Ovary (tissue), 3 donors: ENCODE results near the gene MAFG.

ENCODE experiments used
- CTCF ChIP-seq, 3 donors: fragments of 450-650 bp in 2 of 3; fragments of 200-600 bp in 1 of 3; IDR thresholded peaks; one replicate each; pipeline versions ENCODE4 v1.5.1 to v1.8.0; 2016 to 2022; ENCODE audit warnings: antibody characterized with exemption in 3 of 3, mild to moderate bottlenecking in 1 of 3
- POLR2A ChIP-seq: fragments of 450-650 bp; IDR thresholded peaks from one replicate; pipeline ENCODE4 v1.6.1; 2017; ENCODE audit warnings: antibody characterized with exemption, mild to moderate bottlenecking, moderate library complexity
- donor health status: DM: no; HTN: no; CAD: no.

GRCh38 chr17:81955756-81956544, 28.4 kb upstream of the MAFG start:
- no peak for TF ChIP-seq CTCF (IDR thresholded peaks at IDR 0.05)
- TF ChIP-seq POLR2A, result no peak
